Stimulated activated naive B cell treated with anti-CD40 and anti-IgM and Interleukin-4, amounts not matched to agents 10 μg/mL and 1 μg/mL and 100 μg/mL, for 72 hours (primary cell): ENCODE data around the gene KCNH3.
"Not testable (repeated sequence)": the region's sequence is repeated elsewhere in the genome, so short reads cannot be mapped to it uniquely, and the experiment has no call there.

Source experiments
- ATAC-seq, 2 donors: fragments of 150-1000 bp; cut with Tn5 transposase; replicated peaks; 2 replicates each; pipeline ENCODE4 v1.10.0; 2021; ENCODE audit warnings: moderate library complexity in 1 of 2
- DNase-seq: peaks from one replicate; pipeline ENCODE4 v3.0.0; 2021
- H3K27ac Mint-ChIP-seq: one replicate; pipeline ENCODE4 v1.8.0; 2022; ENCODE audit warnings: mild to moderate bottlenecking, mixed read lengths
- H3K27me3 Mint-ChIP-seq, 2 donors: one replicate each; pipeline ENCODE4 v1.8.0; 2022; ENCODE audit warnings: mixed read lengths in 2 of 2
- H3K36me3 Mint-ChIP-seq, 2 donors: one replicate each; pipeline ENCODE4 v1.8.0; 2022; ENCODE audit warnings: mixed read lengths in 2 of 2, mild to moderate bottlenecking in 1 of 2
- H3K4me1 Mint-ChIP-seq, 2 donors: one replicate each; pipeline ENCODE4 v1.8.0; 2022; ENCODE audit warnings: mixed read lengths in 2 of 2, mild to moderate bottlenecking in 1 of 2
- H3K4me3 Mint-ChIP-seq, 2 donors: one replicate each; pipeline ENCODE4 v1.8.0; 2022; ENCODE audit warnings: mild to moderate bottlenecking in 2 of 2, mixed read lengths in 2 of 2, moderate library complexity in 1 of 2
- H3K9me3 Mint-ChIP-seq, 2 donors: one replicate each; pipeline ENCODE4 v1.8.0; 2022; ENCODE audit warnings: mixed read lengths in 2 of 2, mild to moderate bottlenecking in 1 of 2

The KCNH3 gene

DNA sequence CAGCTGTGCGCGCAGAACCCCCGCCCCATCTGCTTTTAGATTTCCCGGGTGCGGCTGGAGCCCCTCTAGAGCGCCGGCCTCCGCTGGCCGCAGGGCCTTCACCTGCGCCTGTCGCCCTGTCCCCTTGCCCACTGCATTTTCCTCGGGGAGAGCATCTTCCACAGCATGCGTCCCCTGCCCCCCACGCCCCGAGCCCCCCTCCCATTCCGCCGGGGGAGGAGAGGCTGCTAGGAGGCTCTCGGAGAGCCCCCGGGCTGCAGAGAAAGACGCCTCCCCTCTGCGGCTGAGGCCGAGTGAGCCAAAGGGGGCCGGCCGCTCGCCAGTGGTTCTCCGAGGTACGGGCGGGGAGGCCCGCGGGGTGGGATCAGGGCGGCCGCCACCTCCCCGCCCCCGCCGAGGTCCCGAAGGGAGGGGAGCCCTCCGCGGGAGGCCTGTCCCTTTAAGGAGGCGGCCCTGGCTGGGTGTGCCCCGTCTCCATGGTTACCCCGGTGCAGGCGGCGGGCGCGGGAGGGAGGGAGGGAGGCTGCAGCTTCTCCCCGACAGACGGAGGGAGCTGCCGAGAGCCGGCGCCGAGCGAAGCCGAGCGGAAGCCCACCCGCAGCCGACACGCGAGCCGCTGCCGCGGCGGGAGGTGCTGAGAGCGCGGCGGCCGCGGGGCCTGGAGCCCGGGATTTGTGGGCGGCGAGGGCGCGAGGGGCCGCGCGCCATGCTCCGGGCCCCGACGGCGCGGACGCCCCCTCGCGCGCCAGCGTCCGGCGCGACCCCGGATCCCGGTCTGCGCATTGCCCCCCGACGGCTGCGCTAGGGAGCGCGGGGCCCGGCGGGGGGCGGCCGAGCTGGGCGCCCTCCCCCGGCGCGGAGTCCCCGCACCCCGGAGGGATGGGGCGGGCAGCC is at the start of gene KCNH3:
TSS of gene KCNH3 (plus strand) at position 521 of the 894 bp plus-strand sequence. CDS start 387 bp downstream, outside the sequence.
- Mint-ChIP-seq H3K9me3 (no peaks in the 10 kb centered on the region), H3K27ac (no peak within 1 kb of the TSS), H3K36me3 (no peaks in the 10 kb centered on the region), H3K4me1 (peaks cover 29 to 61% of the 10 kb centered on the region in 2 donors), H3K4me3 (peak within 1 kb of the TSS; percentile 75 to 85), H3K27me3 (peaks cover 29 to 38% of the 10 kb centered on the region in 2 donors)
- peak; percentile 78 to 82 for ATAC-seq
- DNase-seq = peak; percentile 56

DNA sequence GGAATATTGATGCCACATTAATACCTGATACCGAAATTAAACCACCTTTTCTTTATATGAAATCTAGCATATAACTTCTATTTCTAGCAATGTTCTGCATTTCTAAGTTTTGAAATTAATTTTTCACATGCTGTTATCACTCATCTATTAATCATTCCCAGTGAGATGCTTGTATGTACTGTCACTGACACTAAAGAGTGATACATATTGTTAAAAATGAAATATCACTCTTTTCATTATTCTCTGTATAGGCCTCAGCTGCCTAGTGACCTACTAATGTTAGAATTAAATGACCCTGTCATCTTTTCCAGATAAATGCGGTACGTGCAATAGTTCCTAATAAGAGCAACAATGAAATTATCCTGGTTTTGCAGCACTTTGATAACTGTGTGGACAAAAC is 49.7 kb upstream of the KCNH3 start:
- no peaks in the 10 kb centered on the region for H3K27me3 Mint-ChIP-seq
- no peak for DNase-seq
- H3K4me3 Mint-ChIP-seq = no peak overlapping the region
- no peaks in the 10 kb centered on the region for H3K9me3 Mint-ChIP-seq
- ATAC-seq = no peak
- peaks cover 6 to 12% of the 10 kb centered on the region in 2 donors for H3K4me1 Mint-ChIP-seq
- H3K27ac Mint-ChIP-seq = no peak overlapping the region
- peaks cover 15 to 19% of the 10 kb centered on the region in 2 donors for H3K36me3 Mint-ChIP-seq

DNA sequence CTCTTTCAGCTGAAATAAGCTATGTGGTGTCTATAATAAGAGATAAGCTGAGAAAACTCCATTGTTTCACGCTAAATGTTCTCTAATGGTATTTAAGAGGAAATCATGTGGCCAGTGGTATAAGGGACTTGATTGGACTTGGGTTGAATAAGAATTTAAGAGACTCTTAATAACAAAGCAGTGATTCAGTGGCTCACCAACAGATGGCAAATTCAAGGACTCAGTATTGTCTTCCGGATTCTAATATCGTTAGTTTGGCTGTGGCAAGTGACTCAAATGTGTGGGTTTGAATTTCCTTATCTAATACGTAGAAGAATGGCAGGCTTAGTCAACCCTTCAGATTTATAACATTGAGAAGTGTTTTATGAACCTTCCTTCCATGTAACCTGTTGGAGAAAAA is 49.1 kb upstream of the KCNH3 start:
- peaks cover 15 to 19% of the 10 kb centered on the region in 2 donors for H3K36me3 Mint-ChIP-seq
- H3K27me3 Mint-ChIP-seq = no peaks in the 10 kb centered on the region
- H3K27ac Mint-ChIP-seq = no peak overlapping the region
- H3K4me3 Mint-ChIP-seq = no peak overlapping the region
- peaks cover 6 to 12% of the 10 kb centered on the region in 2 donors for H3K4me1 Mint-ChIP-seq
- ATAC-seq (no peak), DNase-seq (no peak)
- H3K9me3 Mint-ChIP-seq = no peaks in the 10 kb centered on the region

DNA sequence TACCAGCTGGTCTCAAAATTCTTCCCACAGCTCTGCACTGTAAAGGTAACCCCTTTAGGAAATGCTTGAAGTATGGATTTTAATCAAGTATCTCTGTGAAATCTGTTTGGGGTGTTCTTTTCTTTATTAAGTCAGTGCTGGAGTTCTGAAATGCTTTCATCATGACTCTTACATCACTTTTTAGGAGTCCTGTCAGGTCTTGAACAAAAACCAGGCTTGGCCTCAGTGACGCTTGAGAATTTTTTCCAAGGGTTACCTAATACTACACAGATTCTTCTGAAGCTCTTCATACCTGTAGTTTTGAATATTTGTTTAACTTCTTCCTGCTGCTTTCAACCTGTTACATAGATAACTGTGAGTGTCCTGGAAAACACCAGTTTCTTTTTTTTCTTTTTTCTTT is 47.0 kb upstream of the KCNH3 start:
- peaks cover 8 to 24% of the 10 kb centered on the region in 2 donors for H3K36me3 Mint-ChIP-seq
- no peaks in the 10 kb centered on the region for H3K9me3 Mint-ChIP-seq
- DNase-seq (no peak), ATAC-seq (no peak)
- H3K4me1 Mint-ChIP-seq = peaks cover 6 to 12% of the 10 kb centered on the region in 2 donors
- H3K27me3 Mint-ChIP-seq = no peaks in the 10 kb centered on the region
- no peak overlapping the region for H3K27ac Mint-ChIP-seq
- no peak overlapping the region for H3K4me3 Mint-ChIP-seq

GRCh38 chr12:49493900-49494299 is 44.9 kb upstream of the KCNH3 start:
- Mint-ChIP-seq H3K4me1 (no peaks in the 10 kb centered on the region), H3K36me3 (peaks cover 7 to 34% of the 10 kb centered on the region in 2 donors)
- ATAC-seq = no peak

GRCh38 chr12:49496417-49497360 is 42.1 kb upstream of the KCNH3 start:
- no peak for DNase-seq
- no peak for ATAC-seq
- Mint-ChIP-seq H3K27me3 (no peaks in the 10 kb centered on the region), H3K4me3 (no peak overlapping the region), H3K27ac (no peak overlapping the region), H3K9me3 (no peaks in the 10 kb centered on the region), H3K36me3 (peaks cover 9 to 43% of the 10 kb centered on the region in 2 donors), H3K4me1 (peaks cover 0 to under 1% of the 10 kb centered on the region in 2 donors)

More at GRCh38 chr12:49493900-49494299, 44.9 kb upstream of the KCNH3 start:
- no peak overlapping the region for H3K27ac Mint-ChIP-seq
- H3K27me3 Mint-ChIP-seq = no peaks in the 10 kb centered on the region
- H3K9me3 Mint-ChIP-seq = no peaks in the 10 kb centered on the region
- DNase-seq = no peak
- H3K4me3 Mint-ChIP-seq = no peak overlapping the region

GRCh38 chr12:49501895-49502294 is 36.9 kb upstream of the KCNH3 start:
- no peak overlapping the region for H3K27ac Mint-ChIP-seq
- no peaks in the 10 kb centered on the region for H3K9me3 Mint-ChIP-seq
- no peak for DNase-seq
- H3K36me3 Mint-ChIP-seq = peaks cover 16 to 38% of the 10 kb centered on the region in 2 donors
- H3K27me3 Mint-ChIP-seq = no peaks in the 10 kb centered on the region
- no peak overlapping the region for H3K4me3 Mint-ChIP-seq
- H3K4me1 Mint-ChIP-seq = peaks cover 0 to 2% of the 10 kb centered on the region in 2 donors
- no peak for ATAC-seq

DNA sequence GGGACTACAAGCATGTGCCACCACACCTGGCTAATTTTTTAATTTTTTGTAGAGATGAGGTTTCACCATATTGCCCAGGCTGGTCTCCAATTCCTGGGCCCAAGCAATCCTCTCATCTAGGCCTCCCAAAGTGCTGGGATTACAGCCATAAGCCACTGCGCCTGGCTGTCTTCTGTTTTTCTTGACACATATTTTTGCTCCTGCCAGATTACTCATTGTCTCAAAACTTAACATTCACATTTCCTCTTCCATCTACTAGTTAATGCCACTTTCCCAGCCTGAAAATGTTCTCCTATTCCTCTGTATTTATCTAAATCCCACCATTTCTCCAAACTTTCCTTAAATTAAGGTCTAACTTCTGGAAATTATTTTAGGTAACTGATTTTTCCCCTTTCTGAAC is 36.2 kb upstream of the KCNH3 start:
- Mint-ChIP-seq H3K9me3 (no peaks in the 10 kb centered on the region), H3K27me3 (no peaks in the 10 kb centered on the region), H3K4me1 (peaks cover 0 to 2% of the 10 kb centered on the region in 2 donors), H3K27ac (no peak overlapping the region), H3K4me3 (no peak overlapping the region), H3K36me3 (peaks cover 16 to 31% of the 10 kb centered on the region in 2 donors)
- no peak for DNase-seq
- ATAC-seq = no peak

DNA sequence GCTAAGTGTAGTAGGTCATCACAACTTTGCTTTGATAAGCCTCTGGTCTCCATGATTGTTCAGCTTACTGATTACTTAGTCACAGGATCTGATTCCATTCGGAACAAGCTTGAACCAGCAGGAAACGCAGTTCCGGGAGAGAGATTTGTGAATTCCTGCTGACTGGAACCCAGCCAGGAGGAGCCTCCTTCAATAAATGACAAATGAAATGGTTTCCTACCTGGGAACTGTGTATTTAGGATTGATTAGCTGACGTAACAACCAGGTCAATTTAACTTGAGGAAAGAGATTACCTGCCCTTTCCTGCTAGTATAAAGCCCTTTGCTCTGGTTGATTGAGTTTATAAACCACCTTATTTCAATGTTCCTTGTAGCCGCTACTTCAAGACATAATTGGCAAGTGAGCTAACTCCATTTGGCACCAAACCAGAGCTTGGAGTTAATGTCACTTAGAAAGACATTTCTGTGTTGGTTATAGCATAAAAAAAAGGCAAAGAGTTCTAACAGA is 35.1 kb upstream of the KCNH3 start:
- ATAC-seq (no peak), DNase-seq (no peak)
- Mint-ChIP-seq H3K27me3 (no peaks in the 10 kb centered on the region), H3K4me1 (peaks cover 0 to 2% of the 10 kb centered on the region in 2 donors), H3K9me3 (no peaks in the 10 kb centered on the region), H3K4me3 (no peak overlapping the region), H3K27ac (no peak overlapping the region), H3K36me3 (peaks cover 16 to 30% of the 10 kb centered on the region in 2 donors)

- Mint-ChIP-seq H3K4me1 (peaks cover 0 to 2% of the 10 kb centered on the region in 2 donors), H3K4me3 (no peak overlapping the region), H3K27ac (no peak overlapping the region), H3K9me3 (no peaks in the 10 kb centered on the region), H3K36me3 (peaks cover 9 to 15% of the 10 kb centered on the region in 2 donors), H3K27me3 (no peaks in the 10 kb centered on the region)
- ATAC-seq (no peak), DNase-seq (no peak)
Measured at GRCh38 chr12:49505672-49506071, 33.2 kb upstream of the KCNH3 start.

- Mint-ChIP-seq H3K9me3 (no peaks in the 10 kb centered on the region), H3K27me3 (no peaks in the 10 kb centered on the region), H3K4me1 (no peaks in the 10 kb centered on the region), H3K27ac (peak overlapping the region; percentile 52), H3K36me3 (peaks cover 9 to 15% of the 10 kb centered on the region in 2 donors), H3K4me3 (no peak overlapping the region)
- DNase-seq = no peak
- ATAC-seq = no peak
Measured at GRCh38 chr12:49507139-49507538, 31.7 kb upstream of the KCNH3 start.

GRCh38 chr12:49509681-49510080 is 29.1 kb upstream of the KCNH3 start:
- H3K36me3 Mint-ChIP-seq, H3K4me1 Mint-ChIP-seq, H3K9me3 Mint-ChIP-seq, H3K4me3 Mint-ChIP-seq, H3K27ac Mint-ChIP-seq, DNase-seq, H3K27me3 Mint-ChIP-seq, ATAC-seq: not testable (repeated sequence)

GRCh38 chr12:49511410-49511809 is 27.4 kb upstream of the KCNH3 start:
- H3K4me1 Mint-ChIP-seq = no peaks in the 10 kb centered on the region
- DNase-seq = no peak
- H3K36me3 Mint-ChIP-seq = peaks cover under 1 to 1% of the 10 kb centered on the region in 2 donors
- H3K27me3 Mint-ChIP-seq = no peaks in the 10 kb centered on the region
- ATAC-seq = no peak
- H3K4me3 Mint-ChIP-seq = no peak overlapping the region
- H3K9me3 Mint-ChIP-seq = no peaks in the 10 kb centered on the region
- no peak overlapping the region for H3K27ac Mint-ChIP-seq

- Mint-ChIP-seq H3K4me3 (no peak overlapping the region), H3K9me3 (no peaks in the 10 kb centered on the region), H3K4me1 (no peaks in the 10 kb centered on the region), H3K27ac (no peak overlapping the region), H3K27me3 (no peaks in the 10 kb centered on the region), H3K36me3 (no peaks in the 10 kb centered on the region)
- DNase-seq (no peak), ATAC-seq (no peak)
Measured at GRCh38 chr12:49512546-49512945, 26.3 kb upstream of the KCNH3 start.
